Hematopoietic multipotent progenitor cell treated with erythropoietin and hydrocortisone succinate and interleukin-3 and kit ligand, for 6 days (in vitro differentiated cells): Measurements from ENCODE around the gene ZFHX2.
A peak's percentile ranks its signal among the peaks of the same experiment; 100 is the strongest.

Experiments used
- DNase-seq: peaks from one replicate; pipeline ENCODE4 v3.0.0-alpha.2; 2015

The ZFHX2 gene

DNA sequence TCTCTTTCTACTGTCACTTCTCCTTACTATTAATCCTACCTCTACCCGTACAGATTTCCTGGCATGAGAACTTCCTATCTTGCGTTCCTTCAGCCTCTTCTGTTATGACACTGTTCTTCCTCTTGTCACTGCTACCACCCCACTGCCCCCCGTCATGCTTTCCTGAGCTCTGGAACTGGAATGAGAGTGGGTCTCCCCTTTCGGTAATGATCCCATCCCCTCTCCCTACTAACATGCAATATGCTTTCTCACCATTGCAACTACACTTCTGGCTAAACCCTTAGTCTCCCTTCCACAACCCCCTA lies 20.9 kb upstream of the ZFHX2 start:
- DNase-seq: no peak

DNA sequence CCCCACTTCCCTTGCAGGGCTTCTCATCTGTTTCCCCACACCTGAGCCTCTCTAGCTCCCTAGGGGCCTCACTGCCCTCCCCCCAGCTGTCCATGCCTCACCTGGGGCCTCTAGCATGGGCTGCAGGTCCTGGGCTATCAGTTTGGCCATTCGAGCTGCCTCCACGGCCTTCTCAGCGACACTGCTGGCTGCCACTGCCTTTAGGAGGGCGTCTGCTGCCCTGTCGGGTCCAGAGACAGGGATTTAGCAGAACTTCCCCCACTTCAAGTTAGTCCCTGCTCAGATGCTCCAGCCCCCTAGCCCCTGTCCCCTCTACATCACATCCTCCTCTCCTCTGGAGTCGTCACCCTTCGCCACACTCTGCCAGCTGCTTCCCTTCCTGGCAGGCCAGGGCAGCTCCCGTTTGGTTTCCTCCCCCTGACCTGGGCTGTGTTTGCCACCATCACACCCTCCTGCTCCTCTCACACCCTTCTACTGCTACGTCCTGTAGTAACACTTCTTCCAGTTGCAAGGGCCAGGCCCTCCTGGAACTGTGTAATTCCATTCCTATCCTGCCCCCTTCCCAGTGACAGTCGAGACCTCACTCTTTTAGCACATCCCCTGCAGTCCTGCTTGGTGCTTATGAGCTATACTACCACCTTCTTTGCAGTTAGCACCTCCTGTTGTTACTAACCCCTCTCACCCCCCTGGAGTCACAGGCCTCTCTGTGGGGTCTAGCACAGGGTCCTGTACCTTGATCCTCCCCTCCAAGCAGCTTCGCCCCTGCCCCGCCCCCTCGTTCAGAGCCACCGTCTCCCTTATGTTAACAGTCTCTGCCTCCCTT lies 20.3 kb upstream of the ZFHX2 start:
- no peak for DNase-seq

DNA sequence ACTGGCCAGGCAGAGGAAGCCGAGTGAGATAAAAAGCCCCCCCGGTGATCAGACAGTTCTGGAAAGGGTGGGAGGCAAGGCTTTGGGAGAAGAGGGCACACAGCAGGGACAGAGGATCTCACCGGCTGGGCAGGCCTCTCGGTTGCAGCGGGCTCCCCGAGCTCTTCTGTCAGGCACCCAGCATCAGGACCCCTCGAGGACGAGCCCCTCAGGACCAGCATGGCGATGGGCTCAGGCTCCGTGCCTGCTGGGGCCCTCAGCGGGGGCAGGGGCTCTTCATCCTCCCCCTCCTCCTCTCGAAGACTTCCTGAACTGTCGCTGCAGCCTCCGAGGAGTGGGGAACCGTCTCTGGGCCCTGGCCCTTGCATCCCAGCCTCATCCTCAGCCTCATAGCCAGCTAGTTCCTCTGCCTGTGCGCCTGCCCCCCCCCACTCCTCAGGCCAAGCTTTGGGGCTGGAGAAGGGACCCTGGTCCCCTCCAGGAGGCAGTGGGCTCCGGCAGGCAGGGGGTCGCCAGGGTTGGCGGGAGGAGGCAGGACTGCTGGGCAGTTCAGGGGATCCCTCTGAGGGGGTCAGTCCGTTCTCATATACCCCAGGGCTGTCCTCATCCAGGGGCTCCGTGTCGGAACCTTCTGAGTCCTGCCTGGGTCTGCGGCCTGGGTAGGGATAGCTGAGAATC lies 19.4 kb upstream of the ZFHX2 start:
- no peak for DNase-seq

DNA sequence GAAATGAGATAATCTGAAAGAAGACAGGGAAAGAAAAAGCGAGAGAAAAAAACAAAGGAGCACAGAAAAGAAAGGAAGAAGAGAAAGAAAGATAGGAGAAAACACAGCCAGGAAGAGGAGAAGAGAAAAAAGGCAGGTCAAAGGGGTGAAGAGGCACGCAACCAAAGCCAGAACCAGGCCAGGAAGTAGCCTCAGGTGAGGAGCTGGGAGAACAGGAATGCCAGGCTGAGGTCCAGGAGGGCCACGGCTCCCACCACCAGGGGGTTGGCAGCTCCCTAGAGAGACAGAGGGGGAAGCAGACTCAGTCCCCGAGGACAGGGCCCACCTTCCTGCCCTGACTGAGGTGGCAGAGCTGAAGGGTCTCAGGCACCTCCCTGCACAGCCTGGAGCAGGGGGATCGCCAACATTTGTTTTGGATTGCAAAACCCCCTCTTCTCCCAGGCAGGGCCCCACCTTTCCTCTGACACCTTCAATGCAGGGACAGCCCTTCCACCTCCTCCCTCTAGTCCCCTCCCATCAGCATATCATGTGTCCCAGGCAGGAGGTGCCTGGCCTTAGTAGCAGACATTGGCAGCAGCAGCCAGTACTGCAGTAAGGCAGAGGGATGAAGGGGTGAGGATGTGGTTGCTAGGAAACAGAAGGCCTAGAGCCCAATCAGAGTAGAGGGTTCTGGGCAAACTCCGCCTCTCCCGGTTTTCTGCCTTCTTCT lies 18.0 kb upstream of the ZFHX2 start:
- DNase-seq: peak; percentile 71

DNA sequence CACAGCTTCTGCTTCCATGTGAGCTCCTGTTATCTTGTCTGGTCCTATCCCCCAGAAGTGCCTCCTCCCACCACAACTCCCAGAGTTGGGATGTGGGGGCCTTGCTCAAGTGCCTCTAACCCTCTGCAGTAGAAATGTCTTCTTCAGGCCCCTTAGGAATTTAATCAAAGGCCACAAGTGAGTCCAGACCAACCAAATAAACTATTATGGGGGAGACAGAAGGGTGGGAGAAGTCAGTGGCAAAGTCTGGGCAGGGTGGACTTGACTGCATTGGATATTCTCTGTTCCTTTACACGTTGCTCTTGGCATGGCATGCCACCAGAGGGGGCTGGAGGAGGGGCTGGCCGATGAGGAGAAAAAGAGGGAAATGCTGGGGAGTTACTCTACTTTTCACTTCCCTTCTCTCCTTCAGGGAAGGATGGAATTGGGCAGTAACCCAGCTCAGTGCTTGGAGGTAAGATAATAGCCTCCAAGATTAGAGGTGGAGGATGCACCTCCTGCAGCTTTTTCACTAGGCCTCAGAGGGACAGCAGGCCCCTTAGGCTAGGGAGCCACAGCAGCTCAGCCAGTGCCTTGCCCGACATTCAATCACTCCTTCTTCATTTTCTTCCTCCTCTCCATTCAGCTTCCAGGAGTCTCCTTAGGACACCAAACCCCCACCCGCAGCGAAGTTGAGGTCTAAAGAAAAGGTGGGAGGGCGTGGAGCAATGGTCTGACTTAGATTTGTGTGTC lies 17.2 kb upstream of the ZFHX2 start:
- DNase-seq: peak; percentile 76

DNA sequence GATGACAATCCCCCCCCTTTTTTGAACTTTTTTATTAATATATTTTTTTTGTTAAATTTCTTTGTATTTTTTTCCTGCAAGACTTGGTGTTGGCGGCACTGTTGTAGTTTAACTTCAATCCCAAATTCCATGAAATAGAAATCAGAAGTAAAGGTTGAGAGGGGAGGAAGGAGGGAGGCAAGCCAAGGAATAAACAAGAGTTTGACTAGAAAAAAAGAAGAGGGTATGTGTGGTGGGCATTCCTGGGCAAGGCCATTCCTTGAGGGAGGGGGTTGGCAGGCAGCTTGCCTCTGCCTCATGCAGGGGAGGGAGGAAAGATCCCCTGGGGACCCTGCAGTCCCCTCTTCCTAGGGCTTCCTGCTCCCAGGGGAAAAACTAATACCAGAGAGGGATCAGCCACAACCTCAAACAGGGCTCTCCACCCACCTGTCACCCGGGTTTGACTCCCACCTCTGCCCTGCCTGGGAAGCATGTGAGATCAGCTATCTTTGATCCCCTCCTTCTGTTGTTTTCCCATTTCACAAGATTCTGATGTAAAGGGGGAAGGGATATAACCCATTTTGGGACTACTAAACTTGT lies 16.5 kb upstream of the ZFHX2 start:
- no peak for DNase-seq

DNA sequence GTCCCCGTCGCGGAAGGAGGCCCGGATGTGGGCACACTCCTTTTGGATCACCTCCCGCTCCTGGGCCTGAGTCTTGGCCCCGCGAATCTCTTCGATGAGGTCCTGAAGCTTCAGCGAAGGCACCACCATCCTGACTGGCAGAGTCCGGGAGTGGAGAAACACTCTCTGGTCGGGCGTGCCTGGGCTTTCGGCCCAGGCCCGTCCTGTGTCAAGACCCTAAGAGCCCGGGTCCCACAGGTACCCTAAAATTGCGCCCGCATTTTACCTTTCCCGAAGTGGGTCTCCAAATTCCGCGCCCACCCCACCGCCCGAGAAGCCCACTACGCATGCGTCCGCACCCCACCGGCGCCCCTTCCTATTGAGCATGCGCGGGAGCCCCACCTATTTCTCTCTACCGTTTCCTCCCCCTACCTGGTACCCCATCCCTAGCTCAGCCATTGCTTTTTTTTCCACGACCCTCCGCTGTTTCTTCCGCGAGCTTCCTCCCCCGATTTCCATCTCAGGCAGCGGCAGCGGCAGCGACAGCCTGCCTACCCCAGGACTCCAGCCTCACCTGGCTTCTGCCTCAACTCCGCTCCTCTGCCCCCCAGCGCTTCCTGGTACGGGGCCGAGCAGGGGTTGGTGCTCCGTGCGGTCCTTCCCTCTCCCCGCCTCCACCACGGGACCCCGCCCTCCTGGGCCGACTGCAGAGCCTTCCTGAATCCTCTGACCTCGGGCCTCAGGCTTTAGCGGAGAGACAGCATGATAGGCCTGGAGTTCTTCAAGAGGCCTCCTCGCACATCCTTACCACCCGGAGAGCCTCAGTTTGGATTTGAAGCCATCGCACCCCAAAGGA lies 15.8 kb upstream of the ZFHX2 start, which contains the start of gene AP1G2:
Gene AP1G2, minus strand, starts transcription at position 606 of the 835 bp plus-strand sequence. Its CDS starts 477 bp downstream, at position 129.
- DNase-seq: peak; percentile 95

DNA sequence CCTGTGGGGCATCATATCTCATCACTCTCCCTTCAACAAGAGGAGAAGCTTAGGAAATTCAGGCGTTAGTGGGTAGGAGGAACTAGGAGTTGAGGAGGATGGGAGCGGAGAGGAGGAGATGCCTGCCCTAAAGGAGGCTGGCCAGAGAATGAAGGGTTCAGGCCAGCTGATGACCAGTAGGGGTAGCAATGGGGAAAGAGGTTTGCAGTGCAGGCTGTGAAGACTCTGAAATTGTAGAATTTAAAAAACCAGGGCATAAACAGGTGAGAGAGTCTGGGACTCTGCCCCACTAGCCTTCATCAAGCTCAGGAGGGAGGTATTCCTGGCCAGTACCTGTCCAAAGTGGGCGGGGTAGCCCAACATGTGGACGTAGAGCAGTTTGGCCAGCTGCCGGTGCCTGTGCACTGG lies 15.2 kb upstream of the ZFHX2 start:
- DNase-seq: no peak

DNA sequence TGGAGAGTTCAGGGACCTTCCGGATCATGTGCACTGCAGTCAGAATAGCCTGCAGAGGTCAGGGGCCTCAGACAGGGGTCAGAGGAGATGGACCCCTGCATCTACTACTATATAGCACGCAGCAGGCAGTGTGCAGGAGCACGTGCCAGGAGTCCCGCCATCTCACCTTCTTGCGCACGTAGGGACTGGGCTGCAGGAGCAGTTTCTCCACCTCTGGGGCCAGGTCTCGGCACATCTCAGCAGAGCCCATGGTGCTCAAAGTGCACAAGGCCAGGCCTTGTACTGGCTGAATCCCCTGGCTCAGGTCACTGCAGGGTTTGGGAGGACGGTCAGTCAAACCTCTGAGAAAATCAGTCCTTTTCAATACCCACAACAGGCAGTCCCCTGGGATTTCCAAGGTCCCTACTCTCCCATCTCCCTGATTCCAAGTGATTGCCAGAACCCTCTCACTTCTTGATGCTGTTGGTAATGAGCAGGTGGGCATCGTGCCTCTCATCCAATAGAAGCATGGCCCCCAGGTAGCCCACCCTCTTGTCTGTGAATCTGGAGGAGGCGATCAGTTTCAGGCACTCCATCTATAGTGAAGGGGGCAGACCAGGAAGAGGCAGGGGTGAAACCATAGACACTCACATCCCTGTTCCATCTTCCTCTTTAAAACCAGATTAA lies 14.7 kb upstream of the ZFHX2 start:
- DNase-seq: no peak

DNA sequence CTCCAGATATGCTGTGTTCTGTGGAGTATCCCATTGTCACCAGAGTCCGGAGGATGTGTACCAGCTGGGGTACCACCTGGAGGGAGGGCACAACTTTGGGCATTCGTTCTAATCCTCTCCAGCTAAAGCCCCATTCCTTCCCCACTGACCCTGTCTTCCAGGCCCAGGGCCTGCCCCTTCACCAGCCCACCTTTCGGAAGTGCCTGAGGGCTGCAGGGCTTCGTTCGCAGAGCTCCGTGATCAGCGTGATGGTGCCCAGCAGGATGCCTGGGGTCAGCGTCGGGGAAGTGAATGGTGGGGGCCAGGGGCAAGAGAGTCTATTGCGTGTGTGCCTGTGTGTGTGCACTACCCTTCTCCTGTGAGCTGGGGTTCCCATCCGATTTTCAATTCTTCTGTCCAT lies 14.1 kb upstream of the ZFHX2 start:
- no peak for DNase-seq

DNA sequence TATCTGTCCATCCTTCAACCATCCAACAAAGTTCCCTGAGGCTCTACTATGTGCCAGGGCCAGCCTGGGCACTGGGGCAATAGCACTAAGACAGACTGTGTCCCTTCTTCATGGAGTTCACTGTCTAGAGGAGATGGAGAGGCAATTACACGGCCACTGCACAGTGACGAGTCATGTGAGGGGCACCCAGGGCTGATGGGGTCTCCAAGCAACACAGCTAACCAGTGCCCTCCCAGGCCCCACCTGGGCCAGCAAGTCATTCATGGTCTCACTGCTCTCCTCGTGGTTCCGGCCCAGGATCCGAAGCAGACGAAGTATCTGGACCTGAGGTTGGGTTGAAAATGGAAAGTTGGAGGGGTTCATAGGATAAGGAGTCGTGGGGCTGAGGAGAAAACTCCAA lies 13.3 kb upstream of the ZFHX2 start:
- DNase-seq: no peak

DNA sequence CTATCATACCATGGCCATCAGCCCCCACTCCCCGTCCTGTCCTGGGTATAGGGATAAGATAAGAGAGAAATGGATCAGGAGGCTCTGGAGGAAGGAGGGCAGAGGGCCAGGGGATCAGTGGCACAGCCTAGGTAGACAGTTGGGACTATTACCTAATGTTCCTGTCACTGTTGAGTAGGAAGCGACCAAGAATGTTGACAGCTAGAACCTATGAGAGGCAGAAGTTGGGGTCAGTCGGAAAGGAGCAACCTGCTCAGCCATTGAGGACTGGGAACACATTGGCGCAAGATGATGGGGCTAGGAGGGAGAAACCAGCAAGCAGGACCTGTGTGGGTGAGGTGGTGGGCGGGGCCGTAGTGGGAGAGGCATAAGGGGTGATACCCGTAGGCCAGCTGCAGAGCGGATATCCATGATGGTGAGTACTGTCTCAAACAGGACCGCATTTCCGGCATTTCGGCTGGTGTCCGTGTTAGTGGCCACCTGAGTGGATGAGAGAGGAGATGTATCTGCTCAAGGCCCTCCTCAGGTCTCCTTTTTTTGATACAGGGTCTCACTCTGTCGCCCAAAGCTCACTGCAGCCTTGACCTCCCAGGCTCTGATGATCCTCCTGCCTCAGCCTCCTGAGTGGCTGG lies 12.7 kb upstream of the ZFHX2 start:
- no peak for DNase-seq

DNA sequence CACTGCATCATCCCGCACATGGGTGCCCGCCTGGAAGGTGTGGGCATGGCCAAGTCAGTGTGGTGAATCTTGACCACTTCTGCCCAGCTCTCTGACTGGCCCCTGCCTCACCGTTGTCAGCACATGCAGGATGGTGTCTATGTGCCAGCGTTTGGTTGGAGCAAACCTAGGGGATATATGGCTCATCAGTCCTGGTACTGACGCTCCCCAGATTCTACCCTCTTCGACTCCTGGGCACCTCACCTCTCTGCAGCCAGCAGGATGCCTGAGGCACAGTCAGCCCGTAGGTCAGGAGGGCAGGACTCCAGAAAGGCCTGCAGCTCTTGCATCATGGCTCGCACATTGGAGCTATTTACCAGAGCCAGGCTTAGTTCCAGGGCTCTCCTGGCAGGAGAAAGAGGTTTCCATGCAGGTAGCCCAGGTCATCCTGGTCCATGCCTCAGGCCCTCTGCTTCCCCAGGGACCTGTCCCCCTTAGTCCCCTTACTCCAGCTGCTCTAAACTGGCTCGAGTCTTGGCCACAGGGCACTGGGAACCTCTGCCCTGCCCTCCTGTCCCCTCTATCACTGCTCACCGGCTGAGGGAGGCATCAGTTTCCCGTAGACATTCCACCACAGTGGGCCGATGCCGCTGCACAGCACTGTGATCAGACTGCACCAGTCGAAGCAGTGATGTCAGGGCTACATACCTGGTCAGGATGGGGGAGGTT lies 12.1 kb upstream of the ZFHX2 start:
- no peak for DNase-seq

DNA sequence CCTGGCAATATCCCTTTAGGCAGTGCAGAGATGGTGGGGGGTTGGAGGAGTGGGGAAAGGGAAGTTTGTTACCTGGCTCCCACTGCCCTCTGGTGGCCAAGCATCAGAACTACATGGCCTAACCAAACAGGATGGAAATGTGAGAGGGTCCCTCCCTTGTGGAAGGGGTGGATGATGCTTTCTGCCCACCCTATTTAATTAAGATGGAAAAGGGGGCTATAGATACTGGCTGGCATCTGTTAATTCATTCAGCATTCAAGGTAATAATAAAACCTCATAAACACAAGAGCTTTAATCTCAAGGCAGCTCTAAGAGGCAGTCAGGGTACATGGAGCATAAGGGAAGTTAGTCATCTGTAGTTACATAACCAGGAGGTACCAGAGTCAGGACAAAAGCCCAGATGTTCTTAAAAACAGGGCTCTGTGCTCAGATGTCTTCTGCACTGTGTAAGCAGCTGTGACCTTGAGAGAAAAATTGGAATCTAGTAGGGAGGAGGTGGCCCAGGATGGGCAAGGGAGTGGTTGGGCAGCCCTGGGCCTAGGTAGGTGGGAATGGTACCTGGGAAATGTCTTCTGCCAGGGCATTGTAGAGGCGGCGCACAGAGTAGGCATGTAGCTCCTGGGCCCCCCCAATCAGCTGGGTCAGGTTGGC lies 11.4 kb upstream of the ZFHX2 start:
- DNase-seq: peak; percentile 74

DNA sequence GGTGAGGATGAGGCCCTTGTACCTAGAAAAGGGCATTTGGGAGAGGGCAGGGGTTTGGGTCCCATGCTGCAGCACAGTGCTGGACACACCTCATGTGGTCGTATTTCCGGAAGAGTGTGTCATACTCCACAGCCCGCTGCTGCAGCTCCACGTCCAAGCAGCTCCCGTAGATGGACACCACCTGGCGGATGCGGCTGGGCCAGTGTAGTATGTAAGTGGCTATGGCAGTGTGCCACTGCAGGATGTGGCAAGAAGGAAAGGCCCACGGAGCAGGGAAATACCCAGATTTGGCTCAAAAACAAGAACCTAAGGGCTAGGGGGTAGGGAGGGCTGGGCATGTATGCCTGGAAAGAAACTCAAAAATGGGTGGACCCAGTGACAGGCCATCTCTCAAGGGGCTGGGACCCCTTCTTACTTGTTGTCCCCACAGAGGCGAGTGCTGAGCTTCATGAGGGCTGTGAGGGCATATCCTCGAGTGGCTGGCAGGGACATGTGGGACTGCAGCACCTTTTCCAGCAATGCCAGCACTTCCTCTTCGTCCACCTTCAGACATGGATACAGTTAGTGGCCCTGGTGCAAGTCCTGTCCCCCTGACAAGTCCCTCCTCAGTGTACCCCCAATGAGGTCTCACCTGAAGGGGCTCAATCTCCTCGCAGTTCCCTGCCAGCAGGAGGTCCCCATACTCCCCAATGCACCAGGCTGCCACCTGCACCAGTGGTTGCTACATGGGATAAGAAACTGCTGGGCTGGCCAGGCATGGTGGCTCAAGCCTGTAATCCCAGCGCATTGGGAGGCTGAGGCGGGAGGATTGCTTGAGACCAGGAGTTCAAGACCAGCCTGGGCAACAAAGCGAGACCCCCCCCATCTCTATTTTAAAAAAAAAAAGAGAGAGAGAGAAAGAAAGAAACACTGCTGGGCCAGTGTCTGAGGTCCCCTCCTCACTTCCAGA lies 10.6 kb upstream of the ZFHX2 start:
- no peak for DNase-seq

DNA sequence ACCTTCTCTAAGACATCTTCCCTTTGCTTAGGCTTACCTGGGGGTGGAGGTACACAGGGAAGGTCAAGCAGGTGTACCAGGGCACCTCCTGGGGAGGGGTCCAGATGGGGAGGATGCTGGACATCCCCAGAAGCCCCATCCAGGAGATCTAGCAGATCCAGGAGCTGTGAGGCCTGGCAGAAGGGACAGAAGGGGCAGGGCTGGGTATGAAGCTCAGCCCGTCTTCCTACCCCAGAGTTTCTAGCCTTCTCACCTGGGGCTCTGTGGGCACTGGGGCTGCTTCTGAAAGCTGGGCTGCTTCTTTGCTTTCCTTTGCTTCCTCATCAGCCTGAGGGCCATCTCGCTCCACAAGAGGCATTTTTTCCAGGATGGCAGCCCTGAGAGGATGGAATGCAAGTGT lies 9.7 kb upstream of the ZFHX2 start:
- no peak for DNase-seq

DNA sequence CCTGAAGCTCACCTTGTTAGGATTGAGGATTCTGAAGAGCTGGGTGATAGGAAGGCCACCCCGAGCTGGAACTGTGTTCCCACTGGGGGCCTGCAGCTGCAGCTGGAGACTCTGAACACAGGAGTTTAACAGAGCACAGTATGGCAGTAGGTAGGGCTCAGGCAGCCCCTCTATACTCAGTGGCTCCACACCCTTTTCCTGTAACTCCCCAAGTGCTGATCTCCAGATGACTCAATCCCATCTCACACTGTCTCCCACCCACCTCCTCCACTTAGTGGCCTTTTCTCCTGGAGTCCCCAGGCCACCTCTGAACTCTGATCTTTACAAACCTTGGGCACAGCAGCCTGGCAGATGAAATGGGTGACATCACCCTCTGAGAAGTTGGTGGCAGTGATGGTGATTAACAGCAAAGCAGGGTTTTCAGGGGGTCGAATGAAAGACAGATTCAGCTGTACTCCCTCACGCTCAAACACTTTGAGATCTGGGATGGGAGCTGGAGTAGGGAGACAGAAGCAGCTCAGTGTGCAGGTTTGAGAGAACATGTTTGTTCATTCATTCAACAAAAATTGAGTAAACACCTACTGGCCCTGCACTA lies 8.5 kb upstream of the ZFHX2 start:
- no peak for DNase-seq
